Heart left ventricle (tissue), 16 donors: ENCODE results near the gene NOTCH2. TPM values are rescaled to one million over a fixed set of nuclear protein-coding genes. Genes with fewer than 3 reads are reported as not detected.
A peak's percentile ranks its signal among the peaks of the same experiment; 100 is the strongest.

Source experiments
- ATAC-seq, 4 donors: fragments of 200-7000 bp; cut with Tn5 transposase; one replicate each; pipeline ENCODE4 v1.9.1; 2020 to 2022; ENCODE audit warnings: moderate library complexity in 4 of 4, mild to moderate bottlenecking in 3 of 4, moderate number of reproducible peaks in 1 of 4
- DNase-seq, 5 donors: peaks; one replicate each; pipeline ENCODE4 v3.0.0-alpha.2; 2020
- H3K27ac ChIP-seq, 12 donors: fragments of 200-600 bp; sonication (generic) in 4 of 12; one replicate each; pipeline versions ENCODE4 v1.5.0 to v1.8.0; 2016 to 2022; ENCODE audit warnings: mild to moderate bottlenecking in 2 of 12
- H3K27me3 ChIP-seq, 9 donors: fragments of 200-600 bp; sonication (generic) in 2 of 9; one replicate each; pipeline versions ENCODE4 v1.5.1 to v1.8.0; 2016 to 2022; ENCODE audit warnings: mild to moderate bottlenecking in 3 of 9
- H3K36me3 ChIP-seq, 9 donors: fragments of 200-600 bp; sonication (generic) in 2 of 9; one replicate each; pipeline versions ENCODE4 v1.5.0 to v1.8.0; 2018 to 2022; ENCODE audit warnings: mild to moderate bottlenecking in 2 of 9
- H3K4me1 ChIP-seq, 12 donors: fragments of 200-600 bp; sonication (generic) in 4 of 12; one replicate each; pipeline versions ENCODE4 v1.5.0 to v1.8.0; 2016 to 2022; ENCODE audit warnings: mild to moderate bottlenecking in 3 of 12
- H3K4me3 ChIP-seq, 12 donors: fragments of 200-600 bp; sonication (generic) in 4 of 12; one replicate each; pipeline versions ENCODE4 v1.5.0 to v1.8.0; 2017 to 2022; ENCODE audit warnings: mild to moderate bottlenecking in 9 of 12, moderate library complexity in 4 of 12
- H3K9me3 ChIP-seq, 12 donors: fragments of 200-600 bp; sonication (generic) in 4 of 12; one replicate each; pipeline versions ENCODE4 v1.5.0 to v1.8.0; 2016 to 2022; ENCODE audit warnings: mild to moderate bottlenecking in 1 of 12
- CTCF ChIP-seq, 12 donors: fragments of 200-600 bp; sonication (generic) in 4 of 12; IDR thresholded peaks; one replicate each; pipeline versions ENCODE4 v1.5.0 to v1.8.0; 2018 to 2022; ENCODE audit warnings: antibody characterized with exemption in 12 of 12, mild to moderate bottlenecking in 5 of 12
- POLR2A ChIP-seq, 2 donors: fragments of 450-650 bp; IDR thresholded peaks; one replicate each; pipeline ENCODE4 v1.6.1; 2017; ENCODE audit warnings: antibody characterized with exemption in 2 of 2, mild to moderate bottlenecking in 2 of 2, moderate library complexity in 2 of 2
- WGBS, 4 donors: extraction: QIAGEN DNeasy Blood & Tissue Kit in 2 of 4; methylation state at CpG; one replicate each; pipeline versions ENCODE4 v1.1.5 to v1.1.7; 2013 to 2018; 5-methylcytosine and 5-hydroxymethylcytosine counted together
- intact Hi-C, 10 donors: fragments of 100-400 bp; cut with DNase I; formaldehyde crosslinking; loops; one replicate each; pipeline versions ENCODE4 v1.11.1 to v1.14.2; 2022
- polyA plus RNA-seq, 2 donors: library from polyadenylated mRNA; stranded (reverse); fragments of 200-250 nt; gene quantifications; one replicate each; pipeline ENCODE4 v1.2.3, GENCODE V29; 2013
- total RNA-seq, 9 donors: library from RNA; depleted of rRNA in 2 of 9; stranded (reverse); fragments of >200 nt in 2 of 9; fragmentation: NEBNext Ultra II Directional in 3 of 9; extraction: Animal tissue kit (Norgen Biotek cat#: 25700) in 3 of 9; gene quantifications; one replicate each; pipeline versions ENCODE4 v1.1.0 to v1.2.4, GENCODE V29; 2016 to 2023
- donor health status: ischemic (EF 13 %, LVEDD 7.1; RV severe dilation, severe dysfunction).
- donor health status: healthy with polysubstance abuse.
- donor health status: DM: no; HTN: yes; CAD: no.
- donor health status: DM: no; HTN: no; CAD: no.
- donor health status: ischemic (EF 25% LVEDD 6.9; RV normal size, moderate dysfunction).
- donor health status: ischemic (EF 25% LVEDD 5.7; RV mildly dilated, moderate dysfunction).
- donor health status: healthy.
- donor health status: DM: yes; HTN: yes; CAD: no.
- donor health status: ischemic (EF 35%, LVEDD 5.7; RV mildly dilated, moderate dysfunction).
- donor health status: nonischemic (EF 11% LVEDD 7.7; RV severe dilation, severe dysfunction).
- donor health status: DM: yes; HTN: yes; CAD: no.
- donor health status: PGD.
- donor health status: ischemic (EF 29% LVEDD 5.4; RV normal size, mild dysfunction).
- donor health status: nonischemic (EF 23%, LVEDD 6.1; RV moderate dilation, normal function).

Gene NOTCH2
- total and polyA plus RNA-seq, 11 donors: 4.6 to 68.7 (median 26.0) TPM

GRCh38 chr1:119874186-119874585 lies 195.3 kb downstream of the NOTCH2 start:
- Histone ChIP-seq H3K27ac (no peak overlapping the region), H3K9me3 (no peaks in the 10 kb centered on the region), H3K36me3 (no peaks in the 10 kb centered on the region), H3K4me1 (peaks cover 0 to 15% (median 0%) of the 10 kb centered on the region in 12 donors), H3K27me3 (no peaks in the 10 kb centered on the region), H3K4me3 (no peak overlapping the region)
- ATAC-seq (no peak), DNase-seq (no peak)
- intact Hi-C loops: loop anchor here in 3 of 10 donors (10.0 kb wide), 3 partner anchors 71 to 271 kb away; no protein-coding TSS in a partner anchor
- TF ChIP-seq POLR2A (IDR thresholded peaks at IDR 0.05): no peak
- no peak for TF ChIP-seq CTCF (IDR thresholded peaks at IDR 0.05)
- WGBS, 4 donors: 59 to 83% (median 77%) methylated on average over 2 of the region's 2 CpGs

GRCh38 chr1:119873135-119874015 lies 196.1 kb downstream of the NOTCH2 start:
- Histone ChIP-seq H3K4me1 (peaks cover 0 to 15% (median 0%) of the 10 kb centered on the region in 12 donors), H3K36me3 (no peaks in the 10 kb centered on the region), H3K27me3 (no peaks in the 10 kb centered on the region), H3K4me3 (no peak overlapping the region), H3K27ac (no peak overlapping the region), H3K9me3 (no peaks in the 10 kb centered on the region)
- TF ChIP-seq CTCF (IDR thresholded peaks at IDR 0.05) (no peak), POLR2A (IDR thresholded peaks at IDR 0.05) (no peak)
- ATAC-seq (peak in 3 of 4 donors; percentile 42 to 57 (median 49)), DNase-seq (peak in 1 of 5 donors; percentile 19)
- intact Hi-C loops: loop anchor here in 3 of 10 donors (10.0 kb wide), 3 partner anchors 71 to 271 kb away; no protein-coding TSS in a partner anchor
- 52 to 66% (median 63%) methylated on average over 4 of the region's 4 CpGs for WGBS, 4 donors

GRCh38 chr1:119871881-119872280 lies 197.6 kb downstream of the NOTCH2 start:
- Histone ChIP-seq H3K4me3 (no peak overlapping the region), H3K36me3 (no peaks in the 10 kb centered on the region), H3K9me3 (no peaks in the 10 kb centered on the region), H3K4me1 (peaks cover 0 to 15% (median 0%) of the 10 kb centered on the region in 12 donors), H3K27ac (no peak overlapping the region), H3K27me3 (no peaks in the 10 kb centered on the region)
- no peak for TF ChIP-seq POLR2A (IDR thresholded peaks at IDR 0.05)
- TF ChIP-seq CTCF (IDR thresholded peaks at IDR 0.05): no peak
- DNase-seq (no peak), ATAC-seq (no peak)
- 79 to 88% (median 86%) methylated on average over 4 of the region's 4 CpGs for WGBS, 4 donors
- intact Hi-C loops: loop anchor here in 3 of 10 donors (10.0 kb wide), 3 partner anchors 73 to 273 kb away; no protein-coding TSS in a partner anchor

GRCh38 chr1:119870917-119871596 lies 198.4 kb downstream of the NOTCH2 start:
- Histone ChIP-seq H3K9me3 (no peaks in the 10 kb centered on the region), H3K27ac (peak overlapping the region in 1 of 12 donors; percentile 35), H3K27me3 (no peaks in the 10 kb centered on the region), H3K4me3 (peak overlapping the region in 5 of 12 donors; percentile 4 to 48 (median 39)), H3K36me3 (no peaks in the 10 kb centered on the region), H3K4me1 (peaks cover 0 to 15% (median 0%) of the 10 kb centered on the region in 12 donors)
- WGBS, 4 donors: 41 to 47% (median 44%) methylated on average over 19 to 20 of the region's 20 CpGs
- peak; percentile 61 to 84 (median 71) for DNase-seq
- peak; percentile 60 to 87 (median 74) for ATAC-seq
- TF ChIP-seq POLR2A (IDR thresholded peaks at IDR 0.05) (no peak), CTCF (IDR thresholded peaks at IDR 0.05) (peak; percentile 70 to 94 (median 84))
- intact Hi-C loops: loop anchor here in 3 of 10 donors (10.0 kb wide), 3 partner anchors 74 to 274 kb away; no protein-coding TSS in a partner anchor
